ENCODE measurements around the gene DEFB114.

DEFB114 gene

GRCh38 chr6:49964064-49964463, at the start of gene DEFB114:
Gene DEFB114, minus strand, starts transcription at chr6:49964164. Its CDS starts 59 bp downstream, at chr6:49964105.
- DNase-seq (ENCODE audit: low read depth) = no peak
- TF ChIP-seq MAX (IDR thresholded peaks at IDR 0.05; ENCODE audit: low read depth, low read length) (no peak), MYC (IDR thresholded peaks at IDR 0.05; ENCODE audit: low read depth, low read length) (no peak), POLR2A (IDR thresholded peaks at IDR 0.05; ENCODE audit: extremely low read depth, insufficient read length) (no peak)
- TF ChIP-seq, protein P1, sequence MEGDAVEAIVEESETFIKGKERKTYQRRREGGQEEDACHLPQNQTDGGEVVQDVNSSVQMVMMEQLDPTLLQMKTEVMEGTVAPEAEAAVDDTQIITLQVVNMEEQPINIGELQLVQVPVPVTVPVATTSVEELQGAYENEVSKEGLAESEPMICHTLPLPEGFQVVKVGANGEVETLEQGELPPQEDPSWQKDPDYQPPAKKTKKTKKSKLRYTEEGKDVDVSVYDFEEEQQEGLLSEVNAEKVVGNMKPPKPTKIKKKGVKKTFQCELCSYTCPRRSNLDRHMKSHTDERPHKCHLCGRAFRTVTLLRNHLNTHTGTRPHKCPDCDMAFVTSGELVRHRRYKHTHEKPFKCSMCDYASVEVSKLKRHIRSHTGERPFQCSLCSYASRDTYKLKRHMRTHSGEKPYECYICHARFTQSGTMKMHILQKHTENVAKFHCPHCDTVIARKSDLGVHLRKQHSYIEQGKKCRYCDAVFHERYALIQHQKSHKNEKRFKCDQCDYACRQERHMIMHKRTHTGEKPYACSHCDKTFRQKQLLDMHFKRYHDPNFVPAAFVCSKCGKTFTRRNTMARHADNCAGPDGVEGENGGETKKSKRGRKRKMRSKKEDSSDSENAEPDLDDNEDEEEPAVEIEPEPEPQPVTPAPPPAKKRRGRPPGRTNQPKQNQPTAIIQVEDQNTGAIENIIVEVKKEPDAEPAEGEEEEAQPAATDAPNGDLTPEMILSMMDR (IDR thresholded peaks at IDR 0.05; ENCODE audit: low read depth, low read length) = no peak
- no peak within 1 kb of the TSS for H3K4me3 ChIP-seq (ENCODE audit: low read depth, low read length)

GRCh38 chr6:50007819-50008218, 43.9 kb upstream of the DEFB114 start:
- DNase-seq (ENCODE audit: low read depth) = peak; percentile 8
- TF ChIP-seq MYC (IDR thresholded peaks at IDR 0.05; ENCODE audit: low read depth, low read length) = no peak
- TF ChIP-seq MAX (IDR thresholded peaks at IDR 0.05; ENCODE audit: low read depth, low read length) = no peak
- no peak for TF ChIP-seq POLR2A (IDR thresholded peaks at IDR 0.05; ENCODE audit: extremely low read depth, insufficient read length)
- TF ChIP-seq, protein P1 (IDR thresholded peaks at IDR 0.05; ENCODE audit: low read depth, low read length) = no peak
- no peak overlapping the region for H3K4me3 ChIP-seq (ENCODE audit: low read depth, low read length)

DNA sequence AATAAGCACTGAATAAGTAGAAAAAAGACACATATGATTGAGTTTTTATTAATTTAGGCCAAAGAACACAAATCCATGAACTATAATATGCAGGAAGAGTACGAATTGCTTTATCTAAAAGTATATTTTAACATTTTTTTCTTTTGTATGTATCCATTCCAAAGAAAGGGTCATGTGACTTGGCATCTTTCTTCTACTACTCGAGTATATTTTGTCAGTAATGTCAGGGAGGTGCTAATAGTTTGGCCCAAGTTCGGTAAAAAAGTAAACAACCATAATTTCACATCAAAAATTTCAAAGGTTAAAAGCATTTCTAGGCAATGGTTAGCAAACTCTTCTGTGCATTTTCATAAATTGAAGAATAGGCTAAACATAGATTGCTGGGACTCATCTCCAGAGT, 39.2 kb upstream of the DEFB114 start:
- no peak for TF ChIP-seq MYC (IDR thresholded peaks at IDR 0.05; ENCODE audit: low read depth, low read length)
- no peak for TF ChIP-seq MAX (IDR thresholded peaks at IDR 0.05; ENCODE audit: low read depth, low read length)
- TF ChIP-seq, protein P1 (IDR thresholded peaks at IDR 0.05; ENCODE audit: low read depth, low read length) = no peak
- TF ChIP-seq POLR2A (IDR thresholded peaks at IDR 0.05; ENCODE audit: extremely low read depth, insufficient read length) = no peak

DNA sequence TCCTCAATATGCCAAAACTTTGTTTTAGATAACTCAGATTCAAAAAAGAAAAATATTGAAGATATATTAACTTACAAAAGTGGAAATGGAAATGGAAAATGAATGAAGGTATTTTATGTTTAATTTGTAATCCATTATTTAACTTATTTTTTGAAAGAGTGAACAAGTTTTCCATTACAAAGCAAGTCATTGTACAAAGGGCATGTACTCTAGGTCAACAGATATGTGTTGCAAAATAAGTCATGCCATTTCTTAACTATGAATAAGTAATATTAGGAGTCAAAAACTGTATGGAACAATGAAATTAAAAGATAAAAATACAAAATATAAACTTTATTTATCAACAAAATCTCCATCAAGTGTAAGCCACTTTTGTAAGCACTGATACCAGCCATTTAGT, 31.3 kb upstream of the DEFB114 start:
- TF ChIP-seq POLR2A (IDR thresholded peaks at IDR 0.05; ENCODE audit: extremely low read depth, insufficient read length) (no peak), MYC (IDR thresholded peaks at IDR 0.05; ENCODE audit: low read depth, low read length) (no peak), MAX (IDR thresholded peaks at IDR 0.05; ENCODE audit: low read depth, low read length) (no peak)
- TF ChIP-seq, protein P1 (IDR thresholded peaks at IDR 0.05; ENCODE audit: low read depth, low read length) = no peak
- no peak for DNase-seq (ENCODE audit: low read depth)
- no peak overlapping the region for H3K4me3 ChIP-seq (ENCODE audit: low read depth, low read length)

More for the DNA sequence above, 39.2 kb upstream of the DEFB114 start:
- DNase-seq (ENCODE audit: low read depth) = no peak
- H3K4me3 ChIP-seq (ENCODE audit: low read depth, low read length) = no peak overlapping the region

DNA sequence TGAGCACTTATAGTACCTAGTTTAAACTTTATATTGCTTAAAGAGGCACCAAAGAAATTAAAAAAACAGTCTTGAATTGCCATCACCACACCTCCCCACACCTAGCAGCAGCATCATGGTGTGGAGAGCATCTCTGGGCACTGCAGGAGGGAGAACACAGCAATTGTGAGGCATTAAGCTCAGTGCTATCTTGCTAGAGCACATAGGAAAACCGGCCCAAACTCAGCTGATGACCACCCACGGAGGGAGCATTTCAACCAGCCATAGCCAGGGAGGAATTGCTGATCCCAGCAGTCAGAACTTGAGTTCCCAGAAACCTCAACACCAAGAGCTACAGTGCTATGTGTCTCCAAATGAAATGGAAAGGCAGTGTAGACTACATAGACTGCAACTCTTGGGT, 24.9 kb upstream of the DEFB114 start:
- no peak overlapping the region for H3K4me3 ChIP-seq (ENCODE audit: low read depth, low read length)
- no peak for DNase-seq (ENCODE audit: low read depth)
- no peak for TF ChIP-seq MAX (IDR thresholded peaks at IDR 0.05; ENCODE audit: low read depth, low read length)
- no peak for TF ChIP-seq POLR2A (IDR thresholded peaks at IDR 0.05; ENCODE audit: extremely low read depth, insufficient read length)
- TF ChIP-seq, protein P1 (IDR thresholded peaks at IDR 0.05; ENCODE audit: low read depth, low read length) = no peak
- no peak for TF ChIP-seq MYC (IDR thresholded peaks at IDR 0.05; ENCODE audit: low read depth, low read length)
